Astrocyte (in vitro differentiated cells and primary cell): ENCODE data around the gene HOXA7. TPM values are rescaled to one million over a fixed set of nuclear protein-coding genes. Genes with fewer than 3 reads are reported as not detected.

Source experiments
- DNase-seq: peaks from one replicate; pipeline ENCODE4 v3.0.0-alpha.2; 2010; ENCODE audit warnings: low read depth
- FAIRE-seq: peaks from 2 replicates; lab custom pipeline; 2011; peaks lifted over from hg19 to GRCh38; lab: Jason Lieb, UNC
- H2AFZ ChIP-seq: 2 replicates; pipeline ENCODE4 v1.6.0; 2012; ENCODE audit warnings: low read depth, low read length, inconsistent platforms
- H3K27ac ChIP-seq: 2 replicates; pipeline ENCODE4 v1.5.1; 2011; ENCODE audit warnings: low read depth, low read length, inconsistent platforms
- H3K27me3 ChIP-seq: 2 replicates; pipeline ENCODE4 v1.6.0; 2011; ENCODE audit warnings: low read length, inconsistent platforms; ENCODE audit not compliant: insufficient read depth
- H3K36me3 ChIP-seq: 2 replicates; pipeline ENCODE4 v1.5.1; 2011; ENCODE audit warnings: low read length, inconsistent platforms; ENCODE audit not compliant: insufficient read depth
- H3K4me1 ChIP-seq: 2 replicates; pipeline ENCODE4 v1.5.1; 2011; ENCODE audit warnings: low read length, inconsistent platforms; ENCODE audit not compliant: insufficient read depth
- H3K4me2 ChIP-seq: 2 replicates; pipeline ENCODE4 v1.6.0; 2012; ENCODE audit warnings: low read length, inconsistent platforms
- H3K4me3 ChIP-seq: 2 replicates; pipeline ENCODE4 v1.5.1; 2011; ENCODE audit warnings: low read depth, mild to moderate bottlenecking, low read length, inconsistent platforms; ENCODE audit not compliant: insufficient read depth
- H3K79me2 ChIP-seq: 2 replicates; pipeline ENCODE4 v1.6.0; 2012; ENCODE audit warnings: mild to moderate bottlenecking, low read length, inconsistent platforms; ENCODE audit not compliant: insufficient read depth
- H3K9ac ChIP-seq: 2 replicates; pipeline ENCODE4 v1.6.0; 2012; ENCODE audit warnings: mild to moderate bottlenecking, low read length, inconsistent platforms
- H3K9me3 ChIP-seq: 2 replicates; pipeline ENCODE4 v1.5.1; 2012; ENCODE audit warnings: low read depth, mild to moderate bottlenecking, low read length, inconsistent platforms; ENCODE audit not compliant: insufficient read depth
- H4K20me1 ChIP-seq: 2 replicates; pipeline ENCODE4 v1.6.0; 2012; ENCODE audit warnings: low read length, inconsistent platforms; ENCODE audit not compliant: insufficient read depth
- H3K27ac Mint-ChIP-seq: one replicate; pipeline ENCODE4 v1.8.0; 2021; ENCODE audit warnings: mild to moderate bottlenecking, mixed read lengths; ENCODE audit not compliant: unreplicated experiment
- H3K27me3 Mint-ChIP-seq: one replicate; pipeline ENCODE4 v1.8.0; 2021; ENCODE audit warnings: low read depth, mixed read lengths; ENCODE audit not compliant: unreplicated experiment
- H3K36me3 Mint-ChIP-seq: one replicate; pipeline ENCODE4 v1.8.0; 2021; ENCODE audit warnings: low read depth, mixed read lengths; ENCODE audit not compliant: unreplicated experiment
- H3K4me1 Mint-ChIP-seq: one replicate; pipeline ENCODE4 v1.8.0; 2021; ENCODE audit warnings: low read depth, mixed read lengths; ENCODE audit not compliant: unreplicated experiment
- H3K4me3 Mint-ChIP-seq: one replicate; pipeline ENCODE4 v1.8.0; 2021; ENCODE audit warnings: mild to moderate bottlenecking, moderate library complexity, mixed read lengths; ENCODE audit not compliant: unreplicated experiment
- H3K9me3 Mint-ChIP-seq: one replicate; pipeline ENCODE4 v1.8.0; 2021; ENCODE audit warnings: mild to moderate bottlenecking, mixed read lengths; ENCODE audit not compliant: unreplicated experiment
- EZH2 ChIP-seq: IDR thresholded peaks from 2 replicates; pipeline ENCODE4 v1.6.1; 2012; ENCODE audit warnings: mild to moderate bottlenecking, low read length, inconsistent platforms; ENCODE audit not compliant: insufficient read depth
- total RNA-seq: library from RNA; stranded (reverse); gene quantifications from 2 replicates; pipeline ENCODE4 v1.2.1, GENCODE V29; 2021
- TF ChIP-seq, protein P1 (sequence below): IDR thresholded peaks from 2 replicates; pipeline ENCODE4 v1.5.1; 2011; ENCODE audit warnings: low read depth, mild to moderate bottlenecking, inconsistent platforms, low read length, moderate library complexity; ENCODE audit not compliant: insufficient read depth

HOXA7 gene
- total RNA-seq, 1 donor from 2014 or later: not detected

DNA sequence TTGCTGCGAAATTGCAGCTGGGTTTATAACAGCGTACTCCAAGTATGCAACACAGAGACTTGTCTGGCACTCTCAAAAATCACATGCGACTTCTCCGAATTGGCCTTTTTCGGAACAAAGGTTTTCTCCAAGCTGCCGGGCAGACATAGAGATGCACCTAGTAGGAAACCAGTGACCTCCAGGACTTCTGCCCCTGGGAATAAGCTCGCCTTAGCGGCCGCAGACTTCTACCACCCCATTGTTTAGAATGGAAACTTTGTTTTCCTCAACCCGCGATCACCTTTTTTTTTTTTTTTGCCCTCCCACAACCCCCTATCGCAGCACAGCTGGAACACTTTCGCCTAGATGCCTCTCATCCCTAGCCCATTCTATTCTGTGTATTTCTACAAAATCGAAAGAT lies 22.6 kb upstream of the HOXA7 start:
- H4K20me1 ChIP-seq: no peaks in the 10 kb centered on the region
- DNase-seq: no peak
- H3K27ac ChIP-seq: no peak overlapping the region
- H3K4me3 ChIP-seq: no peak overlapping the region
- peaks cover 5% of the 10 kb centered on the region for H3K4me1 ChIP-seq
- Mint-ChIP-seq H3K4me3 (no peak overlapping the region), H3K4me1 (no peaks in the 10 kb centered on the region), H3K36me3 (no peaks in the 10 kb centered on the region), H3K27me3 (peaks cover 86% of the 10 kb centered on the region), H3K9me3 (peaks cover 29% of the 10 kb centered on the region), H3K27ac (no peak overlapping the region)
- no peak for TF ChIP-seq EZH2
- TF ChIP-seq, protein P1, sequence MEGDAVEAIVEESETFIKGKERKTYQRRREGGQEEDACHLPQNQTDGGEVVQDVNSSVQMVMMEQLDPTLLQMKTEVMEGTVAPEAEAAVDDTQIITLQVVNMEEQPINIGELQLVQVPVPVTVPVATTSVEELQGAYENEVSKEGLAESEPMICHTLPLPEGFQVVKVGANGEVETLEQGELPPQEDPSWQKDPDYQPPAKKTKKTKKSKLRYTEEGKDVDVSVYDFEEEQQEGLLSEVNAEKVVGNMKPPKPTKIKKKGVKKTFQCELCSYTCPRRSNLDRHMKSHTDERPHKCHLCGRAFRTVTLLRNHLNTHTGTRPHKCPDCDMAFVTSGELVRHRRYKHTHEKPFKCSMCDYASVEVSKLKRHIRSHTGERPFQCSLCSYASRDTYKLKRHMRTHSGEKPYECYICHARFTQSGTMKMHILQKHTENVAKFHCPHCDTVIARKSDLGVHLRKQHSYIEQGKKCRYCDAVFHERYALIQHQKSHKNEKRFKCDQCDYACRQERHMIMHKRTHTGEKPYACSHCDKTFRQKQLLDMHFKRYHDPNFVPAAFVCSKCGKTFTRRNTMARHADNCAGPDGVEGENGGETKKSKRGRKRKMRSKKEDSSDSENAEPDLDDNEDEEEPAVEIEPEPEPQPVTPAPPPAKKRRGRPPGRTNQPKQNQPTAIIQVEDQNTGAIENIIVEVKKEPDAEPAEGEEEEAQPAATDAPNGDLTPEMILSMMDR: no peak
- no peak for FAIRE-seq
- no peaks in the 10 kb centered on the region for H3K36me3 ChIP-seq
- H3K27me3 ChIP-seq: peaks cover 99% of the 10 kb centered on the region
- no peak overlapping the region for H2AFZ ChIP-seq
- H3K79me2 ChIP-seq: no peaks in the 10 kb centered on the region
- H3K9me3 ChIP-seq: peaks cover 8% of the 10 kb centered on the region
- no peak overlapping the region for H3K4me2 ChIP-seq
- H3K9ac ChIP-seq: no peak overlapping the region

- Mint-ChIP-seq H3K4me3 (no peak overlapping the region), H3K27ac (no peak overlapping the region), H3K27me3 (peaks cover 81% of the 10 kb centered on the region), H3K9me3 (peaks cover 29% of the 10 kb centered on the region), H3K4me1 (no peaks in the 10 kb centered on the region), H3K36me3 (no peaks in the 10 kb centered on the region)
- H3K4me2 ChIP-seq: no peak overlapping the region
- no peak overlapping the region for H3K9ac ChIP-seq
- no peak overlapping the region for H3K4me3 ChIP-seq
- peaks cover 96% of the 10 kb centered on the region for H3K27me3 ChIP-seq
- H4K20me1 ChIP-seq: no peaks in the 10 kb centered on the region
- peaks cover 8% of the 10 kb centered on the region for H3K9me3 ChIP-seq
- no peak for FAIRE-seq
- TF ChIP-seq EZH2: no peak
- TF ChIP-seq, protein P1: no peak
- no peaks in the 10 kb centered on the region for H3K36me3 ChIP-seq
- peaks cover 5% of the 10 kb centered on the region for H3K4me1 ChIP-seq
- DNase-seq: no peak
- no peak overlapping the region for H3K27ac ChIP-seq
- H2AFZ ChIP-seq: no peak overlapping the region
- H3K79me2 ChIP-seq: no peaks in the 10 kb centered on the region
Measured at GRCh38 chr7:27178366-27178765, 21.9 kb upstream of the HOXA7 start.

- Mint-ChIP-seq H3K4me3 (no peak overlapping the region), H3K9me3 (peaks cover 29% of the 10 kb centered on the region), H3K4me1 (no peaks in the 10 kb centered on the region), H3K27me3 (peaks cover 78% of the 10 kb centered on the region), H3K27ac (no peak overlapping the region), H3K36me3 (no peaks in the 10 kb centered on the region)
- H3K36me3 ChIP-seq: no peaks in the 10 kb centered on the region
- no peak overlapping the region for H3K4me2 ChIP-seq
- no peak overlapping the region for H3K4me3 ChIP-seq
- TF ChIP-seq, protein P1: no peak
- TF ChIP-seq EZH2: no peak
- H3K27me3 ChIP-seq: peaks cover 94% of the 10 kb centered on the region
- H3K9ac ChIP-seq: no peak overlapping the region
- H2AFZ ChIP-seq: no peak overlapping the region
- no peak for DNase-seq
- H4K20me1 ChIP-seq: no peaks in the 10 kb centered on the region
- H3K4me1 ChIP-seq: peaks cover 8% of the 10 kb centered on the region
- no peak for FAIRE-seq
- no peak overlapping the region for H3K27ac ChIP-seq
- H3K79me2 ChIP-seq: no peaks in the 10 kb centered on the region
- H3K9me3 ChIP-seq: peaks cover 8% of the 10 kb centered on the region
Measured at GRCh38 chr7:27177795-27178320, 21.4 kb upstream of the HOXA7 start.
